ENCODE data around the gene SPATA31A1.
"Not testable (repeated sequence)": the region's sequence is repeated elsewhere in the genome, so short reads cannot be mapped to it uniquely, and the experiment has no call there.

Gene SPATA31A1

DNA sequence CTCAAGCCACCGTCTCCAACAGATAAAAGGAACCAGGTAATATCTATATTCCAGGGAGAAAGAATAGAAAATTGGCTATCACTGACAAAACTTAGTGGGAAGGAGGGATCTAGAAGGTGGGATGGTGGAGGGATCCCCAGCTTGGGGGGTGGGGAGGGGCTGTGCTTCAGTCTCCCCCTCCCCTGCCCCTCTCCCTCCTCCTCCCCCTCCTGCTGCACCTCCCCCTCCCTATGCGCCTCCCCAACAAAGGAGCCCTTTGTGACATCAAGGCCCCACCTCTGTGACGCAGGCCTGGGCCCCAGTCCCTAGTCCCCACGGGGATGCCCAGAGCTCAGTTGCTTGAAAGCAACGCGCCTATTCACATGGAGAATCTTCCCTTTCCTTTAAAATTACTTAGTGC, at the start of gene SPATA31A1:
Gene SPATA31A1 (plus strand): TSS at position 301 of the 400 bp plus-strand sequence. CDS start 62 bp downstream, at position 363.
- DNase-seq: not testable (repeated sequence)

GRCh38 chr9:39407261-39408204, 52.1 kb downstream of the SPATA31A1 start:
- not testable (repeated sequence) for DNase-seq

GRCh38 chr9:39411254-39411940, 55.9 kb downstream of the SPATA31A1 start:
- DNase-seq: not testable (repeated sequence)
